HG02678 (cell line): ENCODE measurements around the gene MRPS18B.
A peak's percentile ranks its signal among the peaks of the same experiment; 100 is the strongest.
"Not testable (repeated sequence)": the region's sequence is repeated elsewhere in the genome, so short reads cannot be mapped to it uniquely, and the experiment has no call there.

Experiments
- ATAC-seq: cut with Tn5 transposase; IDR thresholded peaks from one replicate; pipeline ENCODE4 v1.9.1; 2021; ENCODE audit warnings: mild to moderate bottlenecking, moderate library complexity; ENCODE audit not compliant: unreplicated experiment

The MRPS18B gene

GRCh38 chr6:30635834-30636233 lies 18.2 kb downstream of the MRPS18B start:
- no peak for ATAC-seq

GRCh38 chr6:30640481-30640880 lies 22.8 kb downstream of the MRPS18B start:
- no peak for ATAC-seq

GRCh38 chr6:30641048-30641447 lies 23.4 kb downstream of the MRPS18B start:
- ATAC-seq: no peak

GRCh38 chr6:30643656-30644055 lies 26.0 kb downstream of the MRPS18B start:
- no peak for ATAC-seq

GRCh38 chr6:30644769-30645168 lies 27.1 kb downstream of the MRPS18B start:
- no peak for ATAC-seq

- ATAC-seq: no peak
Measured at GRCh38 chr6:30645989-30646388, 28.3 kb downstream of the MRPS18B start.

GRCh38 chr6:30646450-30647241 lies 29.0 kb downstream of the MRPS18B start, which contains the start of gene C6orf136:
TSS of gene C6orf136 (plus strand) at chr6:30647133. CDS start at chr6:30647232, 99 bp downstream.
- peak; percentile 55 for ATAC-seq

GRCh38 chr6:30647242-30648116 lies 29.8 kb downstream of the MRPS18B start:
- peak; percentile 70 for ATAC-seq

- ATAC-seq: no peak
Measured at GRCh38 chr6:30651143-30651542, 33.5 kb downstream of the MRPS18B start.

- ATAC-seq: no peak
Measured at GRCh38 chr6:30654798-30655742, 37.4 kb downstream of the MRPS18B start.

- no peak for ATAC-seq
Measured at GRCh38 chr6:30655743-30656094, 38.1 kb downstream of the MRPS18B start.

GRCh38 chr6:30656513-30656912 lies 38.9 kb downstream of the MRPS18B start:
- ATAC-seq: no peak

- no peak for ATAC-seq
Measured at GRCh38 chr6:30657454-30657853, 39.8 kb downstream of the MRPS18B start.

- not testable (repeated sequence) for ATAC-seq
Measured at GRCh38 chr6:30657922-30658321, 40.3 kb downstream of the MRPS18B start.

- ATAC-seq: no peak
Measured at GRCh38 chr6:30664994-30665767, 47.5 kb downstream of the MRPS18B start.

- not testable (repeated sequence) for ATAC-seq
Measured at GRCh38 chr6:30666300-30666699, 48.7 kb downstream of the MRPS18B start.

GRCh38 chr6:30670760-30671527 lies 53.3 kb downstream of the MRPS18B start:
- no peak for ATAC-seq

GRCh38 chr6:30672445-30673253 lies 55.0 kb downstream of the MRPS18B start, which contains the start of gene DHX16:
TSS of gene DHX16 (minus strand) at chr6:30673006. CDS start at chr6:30672841, 165 bp downstream.
- peak; percentile 84 for ATAC-seq
